ENCODE results near the gene PCGF3.

Gene PCGF3

DNA sequence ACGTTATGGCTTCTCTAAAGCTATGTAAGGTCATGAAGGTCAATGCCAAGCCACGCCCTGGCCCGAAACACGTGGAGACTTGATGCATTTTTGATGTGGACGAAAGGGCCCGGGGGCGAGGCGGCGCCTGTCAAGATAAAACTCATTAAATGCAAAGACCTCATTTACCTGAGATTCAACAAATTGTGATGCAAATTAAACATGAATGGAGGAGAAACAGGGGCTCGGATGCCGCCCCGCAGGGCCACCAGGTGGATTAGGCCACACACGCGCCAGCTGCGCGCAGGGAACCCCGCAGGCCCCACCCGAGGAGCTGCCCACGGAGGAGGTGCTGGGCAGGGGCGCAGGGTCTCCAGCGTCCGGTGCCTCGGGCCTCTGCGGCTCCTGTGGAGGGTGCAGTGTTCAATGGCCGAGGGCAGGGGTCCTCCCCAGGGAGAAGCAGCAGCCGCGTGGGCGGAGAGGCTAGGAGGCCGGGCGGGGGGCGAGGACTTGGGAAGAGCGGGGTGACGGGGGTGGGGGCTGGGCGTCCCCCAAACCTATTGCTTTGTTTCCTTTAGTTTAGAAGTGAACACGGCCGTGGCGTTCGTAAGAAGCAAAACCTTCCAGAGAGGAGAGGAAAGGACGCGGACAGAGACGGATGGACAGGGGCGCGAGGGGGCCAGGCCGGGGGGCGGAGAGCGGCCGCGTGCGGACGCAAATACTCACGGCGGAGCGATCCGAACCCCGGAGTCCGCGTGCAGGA is 79.9 kb downstream of the PCGF3 start:
- TF ChIP-seq, protein P1, sequence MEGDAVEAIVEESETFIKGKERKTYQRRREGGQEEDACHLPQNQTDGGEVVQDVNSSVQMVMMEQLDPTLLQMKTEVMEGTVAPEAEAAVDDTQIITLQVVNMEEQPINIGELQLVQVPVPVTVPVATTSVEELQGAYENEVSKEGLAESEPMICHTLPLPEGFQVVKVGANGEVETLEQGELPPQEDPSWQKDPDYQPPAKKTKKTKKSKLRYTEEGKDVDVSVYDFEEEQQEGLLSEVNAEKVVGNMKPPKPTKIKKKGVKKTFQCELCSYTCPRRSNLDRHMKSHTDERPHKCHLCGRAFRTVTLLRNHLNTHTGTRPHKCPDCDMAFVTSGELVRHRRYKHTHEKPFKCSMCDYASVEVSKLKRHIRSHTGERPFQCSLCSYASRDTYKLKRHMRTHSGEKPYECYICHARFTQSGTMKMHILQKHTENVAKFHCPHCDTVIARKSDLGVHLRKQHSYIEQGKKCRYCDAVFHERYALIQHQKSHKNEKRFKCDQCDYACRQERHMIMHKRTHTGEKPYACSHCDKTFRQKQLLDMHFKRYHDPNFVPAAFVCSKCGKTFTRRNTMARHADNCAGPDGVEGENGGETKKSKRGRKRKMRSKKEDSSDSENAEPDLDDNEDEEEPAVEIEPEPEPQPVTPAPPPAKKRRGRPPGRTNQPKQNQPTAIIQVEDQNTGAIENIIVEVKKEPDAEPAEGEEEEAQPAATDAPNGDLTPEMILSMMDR (IDR thresholded peaks at IDR 0.05) = no peak

DNA sequence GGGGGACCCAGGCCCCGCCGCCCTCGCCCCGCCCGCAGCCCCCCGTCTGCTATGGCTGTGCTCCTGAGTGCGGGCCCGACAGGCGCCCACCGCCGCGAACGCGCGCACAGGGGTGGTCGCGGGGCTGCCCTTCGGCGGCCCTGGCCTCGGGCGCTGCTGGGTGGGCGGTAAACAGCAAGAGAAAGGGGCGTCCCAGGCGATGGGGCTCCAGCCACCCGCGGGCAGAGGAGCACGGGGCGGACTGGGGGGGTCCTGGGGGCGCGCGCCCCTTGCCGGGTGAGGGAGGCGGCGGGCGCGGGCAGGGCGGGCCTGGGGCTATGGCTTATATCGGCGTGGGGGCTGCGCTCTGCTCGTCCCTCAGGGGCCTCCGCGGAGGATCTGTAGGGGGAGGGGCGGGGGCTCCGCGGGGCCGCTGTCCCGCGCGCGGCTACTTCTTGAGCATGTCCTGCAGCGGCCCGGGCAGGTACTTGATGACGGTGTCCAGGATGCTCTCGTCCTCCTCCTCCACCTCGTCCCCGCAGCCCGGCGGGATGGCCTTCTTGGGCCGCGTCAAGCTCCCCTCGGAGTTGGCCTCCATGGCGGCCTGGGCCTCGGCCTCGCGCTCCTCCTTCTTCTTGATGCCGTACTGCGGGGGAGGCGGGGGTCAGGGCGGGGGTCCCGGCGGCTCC is 80.6 kb downstream of the PCGF3 start:
- TF ChIP-seq, protein P1 (IDR thresholded peaks at IDR 0.05) = no peak

DNA sequence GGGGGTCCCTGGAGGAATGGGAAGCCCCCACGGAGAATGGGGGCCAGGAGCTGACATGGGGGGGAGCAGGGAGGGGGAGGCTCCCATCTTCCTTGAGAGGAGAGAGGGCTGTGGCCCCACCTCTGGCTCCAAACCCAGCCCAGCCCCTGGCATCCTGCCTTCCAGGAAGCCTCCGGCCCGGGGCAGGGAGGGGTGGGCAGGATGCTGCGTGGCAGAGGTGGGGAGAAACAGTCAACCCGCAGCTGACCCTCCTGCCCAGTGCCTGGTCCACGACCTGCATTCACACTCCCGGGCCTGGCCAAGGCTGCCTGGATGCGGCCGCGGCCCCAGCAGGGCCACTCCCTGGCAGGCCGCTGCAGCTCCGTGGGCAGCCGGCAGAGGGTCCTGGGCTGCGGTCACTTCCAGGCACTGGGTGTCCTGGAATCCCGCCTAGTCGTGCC is 81.2 kb downstream of the PCGF3 start:
- TF ChIP-seq, protein P1 (IDR thresholded peaks at IDR 0.05) = no peak

DNA sequence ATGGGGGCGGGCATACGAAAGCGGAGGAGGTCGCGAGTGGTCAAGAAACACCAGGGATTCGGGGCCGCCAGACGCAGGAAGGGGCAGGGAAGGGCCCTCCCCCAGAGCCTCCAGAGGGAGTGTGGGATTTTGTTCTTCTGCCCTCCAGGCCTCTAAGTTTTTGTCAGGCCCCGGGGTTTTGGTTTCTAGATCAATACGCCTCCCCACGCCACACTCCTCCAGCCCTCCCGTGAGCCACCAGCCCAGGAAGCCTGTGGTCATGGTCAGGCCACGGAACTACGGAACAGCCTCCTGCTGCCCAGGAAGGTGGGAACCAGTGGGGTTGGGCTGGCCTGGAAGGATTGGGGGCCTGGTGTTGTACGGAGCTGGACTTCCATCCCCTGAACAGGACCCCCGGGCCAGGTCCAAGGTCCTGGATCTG is 81.9 kb downstream of the PCGF3 start:
- TF ChIP-seq, protein P1 (IDR thresholded peaks at IDR 0.05) = no peak

DNA sequence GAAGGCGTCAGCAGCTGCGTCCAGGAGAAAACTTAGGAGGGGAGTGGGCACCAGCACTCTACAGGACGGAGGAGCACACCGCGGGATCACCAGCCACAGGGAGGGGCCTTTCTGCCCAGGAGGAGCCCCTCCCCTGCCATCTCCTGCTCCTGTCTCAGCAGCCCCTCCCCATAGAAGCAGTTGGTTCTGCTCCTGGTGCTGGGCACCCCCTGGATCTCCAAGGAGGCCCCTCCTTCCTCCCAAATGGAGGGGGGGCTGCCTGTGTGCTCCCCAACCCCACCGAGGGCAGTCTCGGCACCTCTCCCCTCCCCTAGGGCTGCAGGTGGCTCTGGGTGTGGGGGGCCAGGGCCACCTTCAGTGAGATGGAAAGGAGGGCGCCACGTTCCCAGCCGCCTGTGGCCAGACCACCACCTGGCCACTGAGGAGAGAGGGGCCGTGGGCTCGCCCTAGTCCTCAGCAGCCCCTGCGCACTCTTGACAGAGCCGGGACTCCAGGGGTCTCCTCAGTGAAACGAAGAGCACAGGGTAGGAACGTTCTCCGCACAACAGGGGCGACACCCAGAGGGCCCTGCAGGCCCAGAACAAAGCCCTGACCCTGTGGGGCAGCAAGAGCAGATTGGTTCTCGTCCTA is 82.5 kb downstream of the PCGF3 start:
- TF ChIP-seq, protein P1 (IDR thresholded peaks at IDR 0.05) = no peak

DNA sequence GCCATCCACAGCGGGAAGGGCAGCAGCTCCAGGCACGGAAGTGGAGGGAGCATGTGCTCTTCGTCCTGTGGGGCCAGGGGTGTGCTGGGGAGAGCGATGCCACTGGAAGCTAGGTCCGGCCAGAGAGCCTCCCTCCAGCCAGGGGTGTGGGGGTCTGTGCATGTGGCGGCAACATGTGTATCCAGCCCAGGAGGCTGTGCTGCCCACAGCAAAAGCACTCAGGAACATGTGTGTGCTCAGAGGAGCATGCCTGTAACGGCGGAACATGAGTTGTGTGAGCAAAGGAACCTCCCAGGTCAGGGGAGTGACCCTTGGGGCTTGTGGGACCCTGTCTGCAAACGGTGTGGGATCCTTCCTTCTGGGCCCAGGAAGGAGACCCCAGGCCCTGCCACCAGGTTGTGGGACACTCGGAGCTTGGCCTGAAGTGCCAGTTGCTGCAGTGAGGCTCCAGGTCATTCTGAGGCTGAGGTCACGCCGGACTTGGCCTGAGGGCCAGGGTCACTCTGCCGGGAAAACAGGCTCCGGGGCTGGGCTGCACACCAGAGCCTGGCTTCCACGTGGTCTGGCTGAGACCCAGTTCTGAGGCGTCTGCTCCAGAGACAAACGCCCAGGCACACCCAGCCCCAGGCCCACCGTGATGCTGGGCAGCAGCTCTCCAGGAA is 83.1 kb downstream of the PCGF3 start:
- TF ChIP-seq, protein P1 (IDR thresholded peaks at IDR 0.05) = no peak

Data from LNCAP (cell line).